HCT116 (cell line): Measurements from ENCODE around the gene PDK4.

ENCODE experiments used
- EZH2 ChIP-seq: fragments of 200-600 bp; sonication (generic); IDR thresholded peaks from 2 replicates; pipeline ENCODE4 v1.6.1; 2017; ENCODE audit warnings: antibody characterized with exemption, mixed run types
- FOSL1 ChIP-seq: IDR thresholded peaks from 2 replicates; pipeline ENCODE4 v1.6.1; 2012; ENCODE audit warnings: low read depth
- POLR2AphosphoS5 ChIP-seq: IDR thresholded peaks from 2 replicates; pipeline ENCODE4 v1.6.1; 2011; ENCODE audit warnings: mild to moderate bottlenecking, low read depth, low read length, moderate library complexity

DNA sequence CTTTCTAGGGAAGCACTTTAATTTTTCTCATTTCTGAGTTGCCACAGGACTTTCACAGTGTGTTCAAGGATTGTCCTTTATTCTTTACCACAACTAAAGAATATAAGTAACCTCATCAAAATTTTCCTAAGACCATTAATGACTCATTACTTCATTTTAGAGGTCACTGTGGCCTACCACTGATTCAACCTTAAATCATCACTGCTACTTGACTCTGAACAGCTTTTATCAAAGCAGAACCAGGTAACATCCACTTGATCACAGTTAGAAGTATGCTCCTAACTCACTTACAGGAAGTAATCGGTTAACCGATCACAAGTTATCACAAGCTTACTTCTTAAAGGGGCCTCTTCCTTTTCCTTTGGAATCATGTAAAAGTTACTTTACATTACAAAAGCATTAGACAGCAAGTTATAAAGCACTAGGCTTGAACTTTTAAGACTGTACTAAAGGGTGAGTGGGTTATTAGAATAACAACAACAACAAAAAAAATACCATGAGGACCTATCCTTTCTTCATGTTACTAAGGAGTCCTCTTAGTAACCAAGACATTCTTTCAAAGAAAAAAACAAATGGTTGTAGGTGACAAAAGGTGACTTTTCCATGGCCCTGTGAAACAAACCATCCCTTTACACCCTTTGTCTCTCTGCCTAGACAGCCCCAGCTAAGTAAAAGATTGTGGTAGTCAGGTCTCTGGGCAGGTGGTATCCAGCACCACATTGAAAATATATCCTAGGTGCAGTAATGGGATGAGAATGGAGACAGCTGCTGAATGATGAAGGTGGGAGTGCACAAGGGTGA is 40.0 kb upstream of the PDK4 start:
- TF ChIP-seq FOSL1, result peak; percentile 82
- TF ChIP-seq EZH2, result no peak
- TF ChIP-seq POLR2AphosphoS5, result no peak
